NB4 (cell line): ENCODE measurements around the gene PTK6.

ENCODE experiments used
- POLR2A ChIP-seq: IDR thresholded peaks from 2 replicates; pipeline ENCODE4 v1.6.1; 2011; ENCODE audit warnings: mild to moderate bottlenecking; ENCODE audit not compliant: insufficient read length; ENCODE audit errors: extremely low read depth
- TF ChIP-seq, protein P1 (sequence below): IDR thresholded peaks from one replicate; pipeline ENCODE4 v1.5.1; 2012; ENCODE audit warnings: low read depth, low read length

DNA sequence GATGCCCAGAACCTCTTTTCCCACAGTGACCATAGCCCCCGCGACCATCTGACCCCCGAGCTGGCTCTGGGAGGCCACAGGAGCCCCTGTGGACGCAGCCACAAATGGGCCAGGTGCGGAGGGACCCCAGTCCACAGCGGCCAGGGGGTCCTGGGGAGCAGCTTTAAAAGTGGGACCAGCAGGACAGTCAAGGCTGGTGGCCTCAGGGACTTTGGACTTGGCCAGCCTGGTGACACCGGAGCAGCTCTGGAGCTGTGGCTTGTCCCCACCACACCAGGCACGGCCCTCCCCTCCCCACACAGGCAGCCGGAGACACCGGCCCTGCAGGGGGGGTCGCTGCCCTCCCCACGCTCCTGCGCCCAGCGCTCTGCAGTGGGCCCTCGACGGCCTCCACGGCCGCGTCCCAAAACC is 20.3 kb upstream of the PTK6 start:
- no peak for TF ChIP-seq POLR2A
- TF ChIP-seq, protein P1, sequence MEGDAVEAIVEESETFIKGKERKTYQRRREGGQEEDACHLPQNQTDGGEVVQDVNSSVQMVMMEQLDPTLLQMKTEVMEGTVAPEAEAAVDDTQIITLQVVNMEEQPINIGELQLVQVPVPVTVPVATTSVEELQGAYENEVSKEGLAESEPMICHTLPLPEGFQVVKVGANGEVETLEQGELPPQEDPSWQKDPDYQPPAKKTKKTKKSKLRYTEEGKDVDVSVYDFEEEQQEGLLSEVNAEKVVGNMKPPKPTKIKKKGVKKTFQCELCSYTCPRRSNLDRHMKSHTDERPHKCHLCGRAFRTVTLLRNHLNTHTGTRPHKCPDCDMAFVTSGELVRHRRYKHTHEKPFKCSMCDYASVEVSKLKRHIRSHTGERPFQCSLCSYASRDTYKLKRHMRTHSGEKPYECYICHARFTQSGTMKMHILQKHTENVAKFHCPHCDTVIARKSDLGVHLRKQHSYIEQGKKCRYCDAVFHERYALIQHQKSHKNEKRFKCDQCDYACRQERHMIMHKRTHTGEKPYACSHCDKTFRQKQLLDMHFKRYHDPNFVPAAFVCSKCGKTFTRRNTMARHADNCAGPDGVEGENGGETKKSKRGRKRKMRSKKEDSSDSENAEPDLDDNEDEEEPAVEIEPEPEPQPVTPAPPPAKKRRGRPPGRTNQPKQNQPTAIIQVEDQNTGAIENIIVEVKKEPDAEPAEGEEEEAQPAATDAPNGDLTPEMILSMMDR = no peak
